GM12865 (cell line): ENCODE results near the gene TBC1D20.
"Not testable (repeated sequence)": the region's sequence is repeated elsewhere in the genome, so short reads cannot be mapped to it uniquely, and the experiment has no call there.

Experiments
- DNase-seq: peaks from one replicate; pipeline ENCODE4 v3.0.0; 2010; ENCODE audit warnings: low read depth
- H3K4me3 ChIP-seq: 2 replicates; pipeline ENCODE4 v1.5.1; 2011; ENCODE audit warnings: mild to moderate bottlenecking, low read depth, low read length, control low read depth
- CTCF ChIP-seq: IDR thresholded peaks from 2 replicates; pipeline ENCODE4 v1.5.1; 2011; ENCODE audit warnings: low read length, control low read depth, low read depth, inconsistent platforms; ENCODE audit not compliant: insufficient read depth; ENCODE audit errors: missing control alignments

TBC1D20 gene

GRCh38 chr20:480044-480443 lies 17.7 kb upstream of the TBC1D20 start:
- no peak for TF ChIP-seq CTCF
- no peak overlapping the region for H3K4me3 ChIP-seq
- no peak for DNase-seq

- no peak for TF ChIP-seq CTCF
- no peak overlapping the region for H3K4me3 ChIP-seq
- DNase-seq, result no peak
Measured at GRCh38 chr20:479487-479886, 17.2 kb upstream of the TBC1D20 start.

- no peak overlapping the region for H3K4me3 ChIP-seq
- DNase-seq, result peak; percentile 73
- TF ChIP-seq CTCF, result peak; percentile 53
Measured at GRCh38 chr20:478949-479429, 16.7 kb upstream of the TBC1D20 start.

- no peak for DNase-seq
- no peak for TF ChIP-seq CTCF
- no peak overlapping the region for H3K4me3 ChIP-seq
Measured at GRCh38 chr20:478010-478948, 15.9 kb upstream of the TBC1D20 start.

GRCh38 chr20:476561-477249 lies 14.4 kb upstream of the TBC1D20 start:
- not testable (repeated sequence) for DNase-seq, H3K4me3 ChIP-seq

GRCh38 chr20:475463-476357 lies 13.4 kb upstream of the TBC1D20 start:
- TF ChIP-seq CTCF, result no peak
- DNase-seq, result no peak
- no peak overlapping the region for H3K4me3 ChIP-seq
